Glutamatergic neuron (in vitro differentiated cells): ENCODE data around the gene IL16. TPM values are rescaled to one million over a fixed set of nuclear protein-coding genes. Genes with fewer than 3 reads are reported as not detected.

Source experiments
- DNase-seq: peaks from one replicate; pipeline ENCODE4 v3.0.0; 2022
- H3K27ac Mint-ChIP-seq: one replicate; pipeline ENCODE4 v1.8.0; 2020; ENCODE audit warnings: mild to moderate bottlenecking, mixed read lengths, inconsistent platforms; ENCODE audit not compliant: unreplicated experiment
- H3K27me3 Mint-ChIP-seq: one replicate; pipeline ENCODE4 v1.8.0; 2020; ENCODE audit warnings: mild to moderate bottlenecking, moderate library complexity, mixed read lengths, inconsistent platforms; ENCODE audit not compliant: unreplicated experiment
- H3K36me3 Mint-ChIP-seq: one replicate; pipeline ENCODE4 v1.8.0; 2020; ENCODE audit warnings: mild to moderate bottlenecking, mixed read lengths, inconsistent platforms; ENCODE audit not compliant: unreplicated experiment
- H3K4me1 Mint-ChIP-seq: one replicate; pipeline ENCODE4 v1.8.0; 2020; ENCODE audit warnings: mild to moderate bottlenecking, low read depth, mixed read lengths, inconsistent platforms; ENCODE audit not compliant: unreplicated experiment
- H3K4me3 Mint-ChIP-seq: one replicate; pipeline ENCODE4 v1.8.0; 2020; ENCODE audit warnings: mild to moderate bottlenecking, mixed read lengths, inconsistent platforms; ENCODE audit not compliant: unreplicated experiment
- H3K9me3 Mint-ChIP-seq: one replicate; pipeline ENCODE4 v1.8.0; 2020; ENCODE audit warnings: mild to moderate bottlenecking, moderate library complexity, mixed read lengths, inconsistent platforms; ENCODE audit not compliant: unreplicated experiment
- total RNA-seq: library from RNA; stranded (reverse); fragmentation: NEBNext Ultra II Directional; extraction: Animal tissue kit (Norgen Biotek cat#: 25700); gene quantifications from one replicate; pipeline ENCODE4 v1.2.1, GENCODE V29; 2021; ENCODE audit not compliant: unreplicated experiment
- TF ChIP-seq, protein P1 (sequence below): fragments of 200-600 bp; sonication (generic); IDR thresholded peaks from one replicate; pipeline ENCODE4 v1.5.0; 2021; ENCODE audit not compliant: partially characterized antibody, unreplicated experiment

IL16 gene
- total RNA-seq, 1 donor from 2014 or later: 0.27 TPM

DNA sequence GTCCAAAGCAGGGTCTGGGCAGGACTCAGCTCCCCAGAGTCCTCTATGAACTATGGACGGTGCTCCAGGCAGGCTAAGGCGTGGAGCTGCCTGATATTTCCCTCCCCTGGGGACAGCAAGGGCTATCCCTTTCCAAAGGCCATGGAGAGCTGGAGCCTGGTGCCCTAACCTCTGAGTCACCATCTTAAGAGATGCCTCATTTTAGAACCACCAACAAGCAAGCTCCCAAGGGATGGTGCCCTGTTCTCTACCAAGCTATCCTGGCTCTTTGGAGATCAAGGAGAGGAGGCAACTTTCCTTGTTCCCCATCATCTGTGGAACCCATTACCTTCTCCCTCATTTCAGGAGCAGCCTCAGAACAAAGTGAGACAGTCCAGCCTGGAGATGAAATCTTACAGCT is 111.6 kb downstream of the IL16 start:
- Mint-ChIP-seq H3K27ac (no peak overlapping the region), H3K4me1 (peaks cover 8% of the 10 kb centered on the region), H3K27me3 (peaks cover 2% of the 10 kb centered on the region), H3K36me3 (no peaks in the 10 kb centered on the region), H3K4me3 (no peak overlapping the region), H3K9me3 (peaks cover 2% of the 10 kb centered on the region)
- DNase-seq: no peak
- TF ChIP-seq, protein P1, sequence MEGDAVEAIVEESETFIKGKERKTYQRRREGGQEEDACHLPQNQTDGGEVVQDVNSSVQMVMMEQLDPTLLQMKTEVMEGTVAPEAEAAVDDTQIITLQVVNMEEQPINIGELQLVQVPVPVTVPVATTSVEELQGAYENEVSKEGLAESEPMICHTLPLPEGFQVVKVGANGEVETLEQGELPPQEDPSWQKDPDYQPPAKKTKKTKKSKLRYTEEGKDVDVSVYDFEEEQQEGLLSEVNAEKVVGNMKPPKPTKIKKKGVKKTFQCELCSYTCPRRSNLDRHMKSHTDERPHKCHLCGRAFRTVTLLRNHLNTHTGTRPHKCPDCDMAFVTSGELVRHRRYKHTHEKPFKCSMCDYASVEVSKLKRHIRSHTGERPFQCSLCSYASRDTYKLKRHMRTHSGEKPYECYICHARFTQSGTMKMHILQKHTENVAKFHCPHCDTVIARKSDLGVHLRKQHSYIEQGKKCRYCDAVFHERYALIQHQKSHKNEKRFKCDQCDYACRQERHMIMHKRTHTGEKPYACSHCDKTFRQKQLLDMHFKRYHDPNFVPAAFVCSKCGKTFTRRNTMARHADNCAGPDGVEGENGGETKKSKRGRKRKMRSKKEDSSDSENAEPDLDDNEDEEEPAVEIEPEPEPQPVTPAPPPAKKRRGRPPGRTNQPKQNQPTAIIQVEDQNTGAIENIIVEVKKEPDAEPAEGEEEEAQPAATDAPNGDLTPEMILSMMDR: no peak

DNA sequence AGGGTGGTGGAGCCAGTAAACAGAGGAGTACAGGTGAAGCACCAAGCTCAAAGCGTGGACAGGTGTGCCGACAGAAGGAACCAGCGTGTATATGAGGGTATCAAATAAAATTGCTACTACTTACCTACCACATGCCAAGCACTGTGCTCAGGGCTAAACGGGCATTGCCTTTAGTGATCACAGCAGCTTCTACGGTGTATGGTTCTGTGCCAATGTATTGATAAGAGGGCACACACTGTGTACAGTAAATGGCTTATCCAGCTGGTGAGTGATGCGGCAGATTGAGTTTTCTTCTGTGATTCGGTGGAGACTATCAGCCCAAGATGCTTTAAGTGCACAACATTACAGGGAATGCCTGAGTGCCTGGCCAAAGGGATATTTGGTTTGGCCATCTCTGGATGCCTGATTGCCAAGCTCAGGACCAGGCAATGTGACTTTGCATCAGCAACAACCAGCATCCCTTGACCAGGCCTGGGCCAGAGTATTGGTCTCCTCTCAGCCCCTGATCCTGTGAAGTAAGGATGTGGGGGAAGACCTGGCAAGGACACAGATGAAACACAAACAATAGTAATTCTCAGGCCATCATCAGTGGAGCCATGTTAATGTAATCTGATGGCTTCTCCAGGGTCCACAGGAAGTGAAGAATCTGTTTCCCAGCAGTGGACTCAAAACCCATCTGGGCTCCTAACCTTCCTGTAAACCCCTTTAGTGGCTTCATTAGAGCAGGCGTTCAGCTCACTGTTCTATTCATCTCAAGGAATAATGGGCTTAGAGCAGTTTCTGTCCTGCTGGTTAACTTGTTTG is 113.2 kb downstream of the IL16 start:
- TF ChIP-seq, protein P1: no peak
- Mint-ChIP-seq H3K4me3 (no peak overlapping the region), H3K4me1 (no peaks in the 10 kb centered on the region), H3K36me3 (no peaks in the 10 kb centered on the region), H3K9me3 (peaks cover 1% of the 10 kb centered on the region), H3K27ac (peak overlapping the region; percentile 8), H3K27me3 (no peaks in the 10 kb centered on the region)
- DNase-seq: no peak

DNA sequence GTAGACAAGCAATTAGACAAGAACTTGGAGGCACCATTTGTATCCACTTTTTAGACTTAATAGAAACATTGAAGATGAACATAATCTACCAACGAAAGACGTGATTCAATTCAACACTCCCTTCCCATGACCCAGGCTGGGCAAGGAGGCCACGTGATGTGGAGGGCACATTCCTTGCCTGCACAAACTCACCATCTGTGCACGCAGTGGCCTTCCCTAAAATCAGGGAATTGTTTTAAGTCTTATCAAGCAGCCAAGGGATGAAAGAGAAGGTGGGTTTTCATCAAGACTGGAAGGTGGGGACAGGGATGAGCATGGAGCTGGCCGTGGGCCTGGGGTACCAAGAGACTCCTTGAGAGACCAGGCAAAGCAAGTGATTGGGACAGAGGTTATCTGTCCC is 113.8 kb downstream of the IL16 start:
- DNase-seq: no peak
- no peak overlapping the region for H3K27ac Mint-ChIP-seq
- H3K4me3 Mint-ChIP-seq: no peak overlapping the region
- H3K4me1 Mint-ChIP-seq: no peaks in the 10 kb centered on the region
- TF ChIP-seq, protein P1: no peak
- peaks cover 2% of the 10 kb centered on the region for H3K9me3 Mint-ChIP-seq
- peaks cover 2% of the 10 kb centered on the region for H3K27me3 Mint-ChIP-seq
- no peaks in the 10 kb centered on the region for H3K36me3 Mint-ChIP-seq

DNA sequence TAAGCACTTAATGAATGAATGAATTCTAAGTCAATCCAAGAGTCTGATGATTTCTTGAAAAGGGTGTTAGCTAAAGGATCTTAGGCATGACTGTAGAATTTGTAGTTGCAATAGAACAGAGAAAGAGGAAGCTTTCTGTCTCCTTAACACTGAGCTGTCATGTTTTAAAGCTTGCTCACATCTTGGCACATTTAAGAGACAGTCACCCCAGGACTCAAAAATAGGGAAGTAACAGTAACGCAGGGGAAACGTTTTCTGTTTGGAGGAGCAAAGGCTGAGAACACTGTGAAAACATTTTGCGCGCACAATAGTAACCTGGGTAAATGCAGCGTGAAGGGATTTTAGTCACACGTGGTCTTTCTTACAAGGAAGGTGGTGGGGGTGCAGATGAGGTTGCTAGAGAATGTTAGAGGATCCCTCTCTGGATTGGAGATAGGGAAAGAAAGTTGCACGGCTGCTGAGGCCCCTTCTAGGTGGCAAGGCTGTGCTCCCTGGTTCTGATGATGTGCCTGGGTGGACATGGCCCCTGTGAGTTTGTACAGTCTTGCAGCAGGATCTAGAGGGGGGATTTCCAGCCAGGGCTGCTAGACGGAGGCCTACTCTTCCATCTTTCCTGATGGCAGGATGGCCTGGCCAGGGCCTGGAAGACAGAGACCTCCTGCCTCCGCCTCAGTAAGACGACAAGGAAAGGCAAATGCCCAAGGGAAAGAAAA is 115.2 kb downstream of the IL16 start:
- H3K4me3 Mint-ChIP-seq: no peak overlapping the region
- no peaks in the 10 kb centered on the region for H3K4me1 Mint-ChIP-seq
- TF ChIP-seq, protein P1: no peak
- peaks cover 3% of the 10 kb centered on the region for H3K9me3 Mint-ChIP-seq
- H3K27me3 Mint-ChIP-seq: peaks cover 4% of the 10 kb centered on the region
- no peak overlapping the region for H3K27ac Mint-ChIP-seq
- H3K36me3 Mint-ChIP-seq: peaks cover 4% of the 10 kb centered on the region
- DNase-seq: no peak
